ENCODE measurements around the gene CCT6B.

GRCh38 chr17:34958438-34958837 lies 2.8 kb downstream of the CCT6B start:
- TF ChIP-seq CTCF (conservative IDR thresholded peaks at IDR 0.05) (no peak), ZFX (IDR thresholded peaks at IDR 0.05) (no peak)
